UCSD-AML1 (cell line): ENCODE measurements around the gene GIMAP4.
"Not testable (repeated sequence)": the region's sequence is repeated elsewhere in the genome, so short reads cannot be mapped to it uniquely, and the experiment has no call there.

Source experiments
- DNase-seq: peaks from one replicate; lab custom pipeline; 2025; ENCODE audit not compliant: unreplicated experiment; lab: John Stamatoyannopoulos, UW

The GIMAP4 gene

DNA sequence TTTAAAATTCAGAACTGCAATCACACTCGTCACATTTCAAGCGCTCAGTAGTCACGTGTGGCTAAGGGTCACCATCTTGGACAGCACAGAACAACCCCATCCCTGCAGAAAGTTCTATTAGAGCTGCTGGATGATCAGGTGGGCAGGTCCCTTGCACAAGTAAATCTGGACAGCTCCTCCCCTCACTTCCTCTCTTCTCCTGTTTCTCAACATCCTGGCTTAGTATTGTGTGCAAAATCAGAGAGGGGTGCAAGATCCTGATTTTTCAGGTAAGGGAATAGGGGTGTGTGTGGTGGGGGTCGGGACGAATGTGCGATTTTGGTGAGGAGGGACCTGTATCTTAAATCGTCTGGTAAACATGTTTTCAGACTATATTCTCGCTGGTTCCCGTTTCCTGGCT, at the start of gene GIMAP4:
TSS of gene GIMAP4 (plus strand) at position 222 of the 400 bp plus-strand sequence. CDS start 2,512 bp downstream, outside the sequence.
- DNase-seq = no peak

DNA sequence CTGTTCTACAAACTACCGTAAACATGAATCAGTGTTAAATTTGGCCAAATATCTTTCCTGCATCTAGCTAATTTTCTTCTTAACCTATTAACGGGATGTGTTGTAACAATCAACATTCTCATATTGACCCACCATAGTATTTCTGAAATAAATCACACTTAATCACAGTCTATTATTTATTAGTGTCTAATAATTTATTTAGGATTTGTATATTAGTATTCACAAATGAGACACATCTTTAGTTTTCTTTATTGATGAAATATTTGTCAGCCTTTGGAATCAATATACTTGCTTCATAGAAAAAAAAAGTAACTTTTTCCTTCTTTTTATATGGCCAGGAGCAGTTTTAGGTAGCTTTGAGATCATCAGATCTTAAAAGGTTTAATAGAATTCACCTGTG, 47.9 kb upstream of the GIMAP4 start:
- no peak for DNase-seq

DNA sequence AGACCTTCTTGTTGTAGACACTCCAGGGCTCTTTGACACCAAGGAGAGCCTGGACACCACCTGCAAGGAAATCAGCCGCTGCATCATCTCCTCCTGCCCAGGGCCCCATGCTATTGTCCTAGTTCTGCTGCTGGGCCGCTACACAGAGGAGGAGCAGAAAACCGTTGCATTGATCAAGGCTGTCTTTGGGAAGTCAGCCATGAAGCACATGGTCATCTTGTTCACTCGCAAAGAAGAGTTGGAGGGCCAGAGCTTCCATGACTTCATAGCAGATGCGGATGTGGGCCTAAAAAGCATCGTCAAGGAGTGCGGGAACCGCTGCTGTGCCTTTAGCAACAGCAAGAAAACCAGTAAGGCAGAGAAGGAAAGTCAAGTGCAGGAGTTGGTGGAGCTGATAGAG, 47.0 kb upstream of the GIMAP4 start:
- no peak for DNase-seq

DNA sequence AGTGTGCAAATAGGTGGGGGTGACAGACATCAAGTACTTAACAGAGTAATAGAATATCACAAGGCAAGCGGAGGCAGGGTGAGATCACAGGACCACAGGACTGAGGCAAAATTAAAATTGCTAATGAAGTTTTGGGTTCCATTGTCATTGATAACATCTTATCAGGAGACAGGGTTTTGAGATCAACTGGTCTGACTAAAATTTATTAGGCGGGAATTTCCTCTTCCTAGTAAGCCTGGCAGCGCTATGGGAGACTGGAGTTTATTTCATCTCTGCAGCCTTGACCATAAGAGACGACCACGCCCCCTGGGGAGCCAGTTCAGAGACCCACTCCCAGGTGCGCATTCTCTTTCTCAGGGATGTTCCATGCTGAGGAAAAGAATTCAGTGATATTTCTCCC, 44.3 kb upstream of the GIMAP4 start:
- not testable (repeated sequence) for DNase-seq

DNA sequence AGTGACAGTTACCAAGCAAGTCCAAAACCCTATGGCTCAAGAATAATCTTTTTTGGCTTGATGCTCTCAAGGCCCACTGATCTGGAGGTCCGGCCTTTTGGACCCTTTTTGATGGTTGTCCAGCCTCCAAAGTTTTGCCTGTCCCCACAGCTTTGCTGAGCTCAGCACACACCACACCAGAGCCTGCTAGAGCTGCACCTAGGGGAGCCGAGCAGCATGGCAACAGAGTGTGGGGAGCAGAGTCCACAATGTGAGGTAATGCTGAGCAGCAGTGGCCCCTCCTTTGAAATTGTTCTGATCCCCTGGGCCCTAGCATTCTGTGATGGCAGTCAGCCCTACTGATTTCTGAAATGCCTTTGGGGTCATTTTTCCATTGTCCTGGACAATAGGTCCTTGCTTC, 43.2 kb upstream of the GIMAP4 start:
- DNase-seq = no peak

DNA sequence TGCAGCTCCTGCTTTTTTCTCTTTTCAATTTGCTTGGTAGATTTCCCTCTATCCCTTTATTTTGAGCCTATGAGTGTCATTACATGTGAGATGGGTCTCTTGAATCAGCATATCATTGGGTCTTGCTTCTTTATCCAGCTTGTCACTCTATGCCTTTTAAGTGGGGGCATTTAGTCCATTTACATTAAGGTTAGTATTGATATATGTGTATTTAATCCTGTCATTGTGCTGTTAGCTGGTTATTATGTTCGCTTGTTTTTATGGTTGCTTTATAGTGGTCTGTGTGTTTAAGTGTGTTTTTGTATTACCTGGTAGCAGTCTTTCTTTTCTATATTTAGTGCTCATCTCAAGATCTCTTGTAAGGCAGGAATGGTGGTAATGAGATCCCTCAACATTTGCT, 35.5 kb upstream of the GIMAP4 start:
- DNase-seq = no peak

DNA sequence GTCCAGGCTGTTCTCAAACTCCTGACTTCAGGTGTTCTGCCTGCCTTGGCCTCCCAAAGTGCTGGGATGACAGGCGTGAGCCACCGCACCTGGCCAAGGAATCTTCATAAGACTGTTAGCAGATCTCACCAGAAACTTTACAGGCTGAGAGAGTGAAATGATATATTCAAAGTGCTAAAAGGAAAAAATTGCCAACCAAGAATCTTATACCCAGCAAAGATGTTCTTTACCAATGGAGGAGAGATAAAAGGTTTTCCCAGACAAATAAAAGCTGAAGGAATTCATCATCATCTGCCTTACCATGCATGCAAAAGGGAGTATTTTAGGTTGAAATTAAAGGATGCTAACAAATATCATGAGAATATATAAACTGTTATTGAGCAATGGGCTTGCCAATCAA, 28.9 kb upstream of the GIMAP4 start:
- DNase-seq = no peak

DNA sequence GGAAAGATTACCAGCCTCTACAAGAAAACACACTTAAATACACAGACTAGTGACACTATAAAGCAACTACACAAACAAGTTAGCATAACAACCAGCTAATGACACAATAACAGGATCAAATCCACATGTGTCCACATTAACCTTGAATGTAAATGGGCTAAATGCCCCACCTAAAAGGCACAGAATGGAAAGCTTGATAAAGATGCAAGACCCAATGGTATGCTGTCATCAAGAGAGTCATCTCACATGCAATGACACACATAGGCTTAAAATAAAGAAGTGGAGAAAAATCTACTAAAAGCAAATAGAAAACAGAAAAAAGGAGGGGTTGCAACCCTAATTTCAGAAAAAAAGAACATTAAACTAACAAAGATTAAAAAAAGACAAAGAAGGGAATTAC, 14.0 kb upstream of the GIMAP4 start:
- no peak for DNase-seq

DNA sequence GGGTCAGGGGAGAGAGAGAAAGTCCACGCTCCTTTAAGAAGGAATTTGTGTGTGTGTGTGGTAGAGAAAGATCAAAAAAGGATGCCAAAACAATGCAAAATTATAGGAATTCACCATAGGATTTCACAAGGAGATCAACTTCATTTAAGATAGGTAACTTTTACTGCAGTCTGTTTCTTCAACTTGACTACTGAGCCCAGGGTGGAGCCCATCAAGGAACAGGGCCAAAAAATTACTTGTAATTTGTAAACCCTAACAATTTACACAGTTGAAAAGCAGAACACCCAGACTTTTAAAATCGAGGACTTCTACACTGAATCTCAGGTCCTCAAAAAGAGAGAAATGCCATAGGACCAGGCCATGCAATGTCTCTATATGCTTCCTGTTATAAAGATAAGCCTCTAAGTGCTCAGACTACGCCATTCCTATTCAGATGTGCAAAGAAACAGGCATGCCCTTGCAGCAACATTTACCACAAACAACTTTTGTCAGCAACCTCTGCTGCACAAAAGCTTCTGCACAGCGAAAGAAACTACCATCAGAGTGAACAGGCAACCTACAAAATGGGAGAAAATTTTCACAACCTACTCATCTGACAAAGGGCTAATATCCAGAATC, 10.6 kb upstream of the GIMAP4 start:
- DNase-seq = no peak

DNA sequence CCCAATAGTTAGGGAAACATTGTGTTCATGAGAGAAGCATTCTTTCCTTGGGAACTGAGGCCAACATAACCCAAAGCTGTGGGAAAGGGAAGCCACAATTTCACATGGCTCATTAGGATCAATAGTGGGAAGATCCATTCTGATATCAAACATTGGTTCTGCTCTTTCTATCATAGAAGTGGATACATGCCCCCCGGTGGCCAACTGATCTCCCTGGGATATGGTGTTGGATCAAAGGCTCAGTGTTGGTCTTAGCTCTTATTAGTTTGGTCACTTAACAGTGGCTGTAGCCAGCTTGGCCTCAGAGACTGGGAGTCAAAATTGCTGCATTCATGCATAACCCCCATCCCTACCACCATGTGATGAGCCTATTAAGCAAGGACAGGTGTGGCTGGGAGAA, 6.7 kb upstream of the GIMAP4 start:
- DNase-seq = no peak

DNA sequence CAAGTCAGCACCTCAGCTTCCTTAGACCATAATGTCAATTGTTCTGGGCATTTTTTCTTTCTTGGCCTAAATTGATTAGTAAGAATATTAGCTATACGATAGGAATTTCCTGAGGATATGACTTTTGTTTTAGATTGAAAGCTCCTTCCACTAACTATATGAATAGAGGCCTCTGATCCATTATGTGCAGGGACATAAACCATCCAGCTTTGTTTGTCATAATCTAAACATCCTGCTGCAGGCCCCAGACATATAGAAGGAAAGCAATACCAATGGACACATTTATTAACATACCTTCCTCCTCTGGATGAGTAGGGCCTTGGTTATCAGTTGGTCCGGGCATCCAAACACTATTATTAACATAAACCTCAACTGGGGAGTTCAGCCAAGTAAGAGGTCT, 4.3 kb upstream of the GIMAP4 start:
- DNase-seq = no peak

DNA sequence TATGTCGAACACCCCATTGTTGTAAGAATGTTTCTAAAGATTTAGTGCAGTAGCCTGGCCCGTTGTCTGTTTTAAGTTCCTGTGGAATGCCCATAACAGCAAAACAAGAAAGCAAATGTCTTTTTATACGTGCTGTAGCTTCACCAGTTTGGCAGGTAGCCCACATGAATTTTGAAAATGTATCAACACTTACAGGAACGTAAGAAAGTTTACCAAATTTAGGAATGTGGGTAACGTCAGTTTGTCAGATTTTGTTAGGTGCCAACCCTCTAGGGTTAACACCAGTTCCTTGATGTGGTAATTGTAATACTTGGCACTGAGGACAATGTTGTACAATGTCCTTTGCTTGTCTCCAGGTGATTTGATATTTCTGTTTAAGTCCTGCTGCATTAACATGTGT, 3.2 kb upstream of the GIMAP4 start:
- DNase-seq = no peak

DNA sequence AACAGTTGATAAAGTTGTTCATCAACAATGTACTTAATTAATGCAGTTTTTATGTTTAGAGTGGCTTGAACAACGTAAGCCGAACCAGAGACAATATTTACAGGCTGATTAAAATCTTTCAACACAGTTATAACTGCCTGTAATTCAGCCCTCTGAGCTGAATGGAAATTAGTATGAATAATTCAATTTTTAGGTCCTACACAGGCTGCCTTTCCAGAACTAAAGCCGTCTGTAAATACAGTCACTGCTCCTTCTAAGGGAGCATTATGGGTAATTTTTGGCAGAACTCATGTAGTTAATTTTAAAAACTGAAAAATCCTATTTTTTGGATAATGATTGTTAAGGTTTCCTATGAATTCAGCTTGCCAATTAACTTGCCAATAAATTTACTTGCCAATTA, 2.6 kb upstream of the GIMAP4 start:
- DNase-seq = no peak

DNA sequence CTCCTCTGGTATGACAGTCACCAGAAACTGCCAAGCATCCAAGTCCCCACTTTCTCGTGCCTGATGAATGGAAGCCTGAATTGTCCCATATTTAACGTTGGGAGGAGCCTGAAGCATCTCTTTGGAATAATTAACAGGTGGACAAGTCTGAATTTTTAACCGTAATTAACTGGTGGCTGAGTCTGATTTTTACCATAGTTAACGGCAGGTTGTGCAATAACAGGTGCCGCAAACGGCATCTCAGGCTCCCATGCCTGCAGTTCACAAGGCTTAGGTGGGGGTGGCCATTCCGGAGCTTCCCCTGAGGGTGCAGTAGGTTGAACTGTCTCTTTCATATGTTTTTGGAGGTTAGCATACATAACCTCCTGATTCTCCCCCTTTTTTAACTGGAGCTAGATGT, 2.0 kb upstream of the GIMAP4 start:
- DNase-seq = no peak

DNA sequence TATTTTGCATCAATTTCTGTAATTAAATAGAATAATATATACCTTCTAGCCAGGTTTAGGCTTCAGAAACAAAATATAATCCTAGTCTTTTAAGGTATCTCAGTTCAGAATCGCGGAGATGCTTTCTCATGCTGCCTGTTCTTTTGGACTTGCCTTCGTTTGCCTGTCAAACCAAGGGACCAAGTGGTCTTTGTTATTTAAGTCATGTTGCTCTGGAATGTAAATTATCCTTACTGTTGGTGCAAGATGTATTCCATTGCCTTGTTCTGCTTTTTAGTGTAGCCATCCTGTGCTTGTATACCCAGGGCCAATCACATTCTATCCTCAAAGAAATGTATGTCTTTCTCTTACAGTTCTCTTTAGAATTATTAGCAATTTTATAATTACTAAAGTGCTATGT, 1.1 kb upstream of the GIMAP4 start:
- DNase-seq = no peak

DNA sequence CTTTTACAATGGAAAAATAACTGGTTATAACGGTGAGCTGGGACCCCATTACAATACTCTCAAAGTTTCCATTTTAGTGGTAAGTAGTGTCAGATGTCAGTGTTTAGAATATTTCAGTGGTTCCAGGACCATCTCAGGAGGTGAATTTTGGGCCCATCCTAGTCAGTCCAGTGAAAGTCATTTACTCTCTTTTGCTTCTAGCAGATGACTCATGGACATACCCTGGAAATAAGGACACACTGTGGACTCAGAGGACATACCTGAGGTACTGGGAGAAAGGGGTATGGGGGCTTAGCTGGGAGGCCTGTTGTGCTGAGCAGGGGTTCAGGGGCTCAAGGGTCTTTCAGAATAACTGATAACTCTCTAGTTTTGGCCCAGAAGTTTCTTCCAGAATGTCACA, 618 bp upstream of the GIMAP4 start:
- DNase-seq = no peak

DNA sequence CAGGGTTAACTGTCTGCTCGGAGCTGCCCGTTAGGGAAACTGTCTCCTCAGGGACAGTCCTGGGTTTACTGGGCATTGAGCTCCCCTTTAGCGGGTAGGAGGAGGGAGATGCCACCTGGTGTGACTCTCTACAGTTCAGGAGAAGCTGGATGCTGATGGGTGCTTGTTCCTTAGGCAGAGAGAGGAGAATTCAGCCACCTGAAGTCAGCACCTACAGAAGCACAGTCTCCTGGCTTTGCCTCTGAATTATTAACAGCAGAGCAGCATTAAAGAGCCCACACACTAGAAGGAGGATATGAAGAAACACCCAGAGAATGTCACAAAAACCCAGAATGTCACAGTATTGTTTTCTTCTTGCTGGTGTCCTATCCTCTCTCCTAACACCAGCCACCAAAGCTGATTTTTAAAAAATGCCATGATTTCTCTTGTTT, 696 bp downstream of the GIMAP4 start:
- no peak for DNase-seq

DNA sequence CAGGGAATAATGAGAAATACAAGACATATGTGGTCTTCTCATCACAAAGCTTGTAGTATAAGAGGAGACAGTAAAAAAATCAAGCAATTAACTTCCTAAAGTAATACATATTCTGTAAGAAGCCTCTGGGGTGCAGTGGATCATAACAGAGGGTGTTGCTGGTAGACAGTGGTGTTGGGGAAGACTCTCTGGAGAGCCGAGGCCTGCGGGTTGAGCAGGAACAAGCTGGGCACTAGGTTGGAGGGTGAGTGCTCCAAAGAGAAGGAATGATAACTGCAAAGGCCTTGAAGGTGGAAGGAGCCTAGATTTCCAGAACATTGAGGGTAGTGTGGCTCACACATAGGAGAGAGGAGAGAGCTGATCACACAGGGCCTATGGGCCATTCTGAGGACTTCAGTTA, 1.5 kb downstream of the GIMAP4 start:
- DNase-seq = no peak

DNA sequence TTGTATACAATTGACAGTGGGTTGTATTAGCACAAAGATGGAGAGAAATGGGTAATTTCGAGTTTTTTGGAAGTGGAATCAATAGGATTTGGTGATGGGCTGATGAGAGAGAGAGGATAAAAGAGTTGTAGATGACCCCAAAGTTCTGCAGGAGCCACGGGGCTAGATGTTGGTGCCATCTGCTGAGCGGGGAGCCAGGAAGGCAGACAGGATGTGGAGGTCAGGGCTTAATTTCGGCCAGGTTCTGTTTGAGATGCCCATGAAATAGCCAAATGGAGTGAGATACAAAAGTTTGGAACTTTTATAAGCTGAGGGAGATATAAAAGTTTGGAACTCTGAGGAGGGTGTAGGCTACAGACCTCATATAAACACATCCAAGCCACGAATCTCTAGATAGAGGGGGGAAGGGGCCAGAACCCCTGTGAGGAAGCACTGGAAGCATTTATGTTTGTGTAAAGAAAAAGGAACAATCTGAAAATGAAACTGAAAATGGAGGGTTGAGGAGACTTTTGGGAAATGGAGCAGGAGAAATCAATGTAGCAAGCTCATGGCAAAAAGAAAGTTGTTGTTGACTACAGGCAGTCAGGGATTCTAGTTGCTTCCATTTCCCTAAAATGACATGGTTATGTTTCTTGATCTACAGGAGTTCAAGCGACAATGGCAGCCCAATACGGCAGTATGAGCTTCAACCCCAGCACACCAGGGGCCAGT, 2.2 kb downstream of the GIMAP4 start:
- DNase-seq = no peak

DNA sequence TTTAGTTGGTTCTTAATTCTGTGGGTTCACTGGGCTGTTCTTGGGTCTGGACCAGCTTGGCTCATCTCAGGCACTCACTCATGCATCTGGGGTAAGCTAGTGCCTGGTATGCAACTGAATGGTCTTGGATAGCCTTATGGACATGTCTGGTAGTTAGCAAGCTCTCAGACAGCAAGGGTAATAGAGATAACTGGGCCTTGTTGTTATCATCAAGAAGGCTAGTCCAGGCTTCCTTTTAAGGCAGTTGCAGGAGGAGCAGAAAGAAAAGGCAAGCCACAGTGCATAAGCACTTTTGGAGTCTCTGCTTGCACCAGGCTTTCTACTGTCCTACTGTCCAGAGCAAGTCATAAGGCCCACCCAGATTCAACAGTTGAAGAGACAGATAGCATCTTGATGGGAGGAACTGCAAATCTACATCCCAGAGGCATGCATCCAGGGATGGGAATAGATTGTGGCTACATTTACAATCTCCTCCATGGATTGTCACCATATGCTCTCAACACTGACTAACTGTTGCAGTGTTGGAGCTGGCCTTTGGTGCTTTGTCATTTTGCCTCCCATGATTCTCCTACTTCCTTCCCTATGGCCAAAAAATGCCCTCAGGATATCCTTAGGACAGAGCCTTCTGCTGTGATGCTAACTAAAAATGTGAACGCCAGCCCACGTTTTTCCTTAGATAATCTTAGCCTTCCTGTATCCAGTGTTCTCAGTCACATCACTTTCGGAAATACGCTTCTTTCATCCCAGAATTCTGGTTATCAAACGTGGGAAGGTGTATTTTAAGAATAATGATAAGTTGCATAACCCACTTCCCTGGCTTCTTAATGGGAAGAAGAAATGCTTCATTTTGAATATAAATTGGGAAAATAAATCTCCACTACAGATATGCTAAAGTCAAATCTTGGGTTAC, 3.6 kb downstream of the GIMAP4 start:
- DNase-seq = no peak

DNA sequence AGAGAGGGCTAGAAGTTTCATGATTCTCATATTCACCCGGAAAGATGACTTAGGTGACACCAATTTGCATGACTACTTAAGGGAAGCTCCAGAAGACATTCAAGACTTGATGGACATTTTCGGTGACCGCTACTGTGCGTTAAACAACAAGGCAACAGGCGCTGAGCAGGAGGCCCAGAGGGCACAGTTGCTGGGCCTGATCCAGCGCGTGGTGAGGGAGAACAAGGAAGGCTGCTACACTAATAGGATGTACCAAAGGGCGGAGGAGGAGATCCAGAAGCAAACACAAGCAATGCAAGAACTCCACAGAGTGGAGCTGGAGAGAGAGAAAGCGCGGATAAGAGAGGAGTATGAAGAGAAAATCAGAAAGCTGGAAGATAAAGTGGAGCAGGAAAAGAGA, 5.3 kb downstream of the GIMAP4 start:
- DNase-seq = no peak
